ENCODE results near the gene FXYD5.

- TF ChIP-seq CTCF (IDR thresholded peaks at IDR 0.05) (peak in 1 of 7 experiments; percentile 17), POLR2A (IDR thresholded peaks at IDR 0.05) (peak in 2 of 4 donors; percentile 32 to 47)
These were observed 30.2 kb upstream of the FXYD5 start for GRCh38 chr19:35124098-35125060.

Measured in stomach (tissue), 4 donors.